GM21717 (cell line): ENCODE measurements around the gene PODXL.

Experiments used
- ATAC-seq: cut with Tn5 transposase; IDR thresholded peaks from one replicate; pipeline ENCODE4 v1.9.1; 2021; ENCODE audit warnings: mild to moderate bottlenecking, moderate library complexity; ENCODE audit not compliant: unreplicated experiment

PODXL gene

DNA sequence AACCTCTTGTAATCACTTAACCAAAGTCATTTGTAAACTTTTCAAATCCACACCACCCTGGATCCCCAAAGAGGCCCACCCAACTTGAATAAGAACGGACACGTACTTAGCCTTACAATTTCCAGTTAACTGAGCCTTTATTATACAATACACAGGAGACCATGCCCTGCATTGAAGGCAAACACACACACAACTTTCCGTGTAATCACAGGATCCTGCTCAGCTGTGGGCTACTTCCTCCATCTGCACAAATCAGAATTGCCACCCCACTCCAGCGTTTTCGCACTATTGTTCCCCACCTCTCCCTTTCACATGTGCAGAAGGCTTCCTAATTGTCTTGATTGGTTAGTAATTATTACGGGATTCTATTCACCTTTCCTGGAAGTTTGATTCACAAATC lies 12.1 kb upstream of the PODXL start:
- no peak for ATAC-seq

DNA sequence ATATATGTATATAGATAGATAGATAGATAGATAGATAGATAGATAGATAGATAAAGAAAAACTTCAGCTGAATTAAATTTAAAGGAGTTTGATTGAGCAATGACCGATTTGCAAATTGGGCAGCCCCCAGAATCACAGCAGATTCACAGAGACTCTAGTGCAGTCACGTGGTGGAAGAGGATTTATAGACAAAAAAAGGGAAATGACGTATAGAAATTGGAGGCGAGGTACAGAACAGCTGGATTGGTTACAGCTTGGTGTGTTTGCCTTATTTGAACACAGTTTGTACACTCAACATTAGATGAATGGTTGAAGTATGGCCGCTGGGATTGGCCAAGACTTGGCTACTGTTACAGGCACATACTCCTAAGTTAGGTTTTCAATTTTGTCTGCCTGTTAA lies 8.2 kb upstream of the PODXL start:
- no peak for ATAC-seq

DNA sequence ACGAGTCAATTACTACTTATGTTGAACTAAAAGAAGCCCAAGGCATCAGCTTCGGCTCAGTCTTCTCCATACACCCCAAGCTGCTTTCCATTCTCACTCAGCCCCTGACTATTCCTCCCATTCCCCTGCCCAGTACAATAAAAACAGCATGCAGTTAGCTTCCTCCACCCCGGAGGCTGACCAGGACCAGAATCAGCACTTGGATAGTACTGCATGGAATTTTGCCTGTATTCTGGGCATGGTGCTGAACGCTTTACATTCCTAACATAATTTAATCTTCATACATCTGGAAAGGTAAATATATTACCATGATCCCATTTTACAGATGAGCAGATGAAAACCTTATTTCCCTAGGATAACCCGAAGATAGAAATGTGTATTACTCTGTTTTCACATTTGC lies 7.5 kb upstream of the PODXL start:
- ATAC-seq = no peak

DNA sequence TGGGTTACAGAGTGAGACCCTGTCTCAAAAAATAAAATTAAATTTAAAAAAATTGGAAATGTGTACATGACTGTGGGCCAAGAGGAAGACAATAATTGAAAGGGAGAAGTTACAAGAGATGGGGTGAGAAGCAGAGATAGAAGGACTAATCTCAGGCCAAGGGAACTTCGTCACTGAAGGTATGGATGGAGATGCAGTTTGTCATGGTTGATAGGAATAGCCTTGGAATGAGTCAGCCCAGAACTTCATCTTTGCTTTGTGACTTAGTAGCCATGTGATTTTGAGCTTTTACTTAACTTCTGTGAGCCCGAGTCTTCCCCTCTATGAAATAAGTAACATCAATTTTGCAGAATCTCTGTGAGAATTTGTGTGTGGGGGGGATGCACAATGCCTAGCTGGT lies 6.5 kb upstream of the PODXL start:
- ATAC-seq = no peak

GRCh38 chr7:131560061-131560460 lies 3.6 kb upstream of the PODXL start:
- no peak for ATAC-seq

DNA sequence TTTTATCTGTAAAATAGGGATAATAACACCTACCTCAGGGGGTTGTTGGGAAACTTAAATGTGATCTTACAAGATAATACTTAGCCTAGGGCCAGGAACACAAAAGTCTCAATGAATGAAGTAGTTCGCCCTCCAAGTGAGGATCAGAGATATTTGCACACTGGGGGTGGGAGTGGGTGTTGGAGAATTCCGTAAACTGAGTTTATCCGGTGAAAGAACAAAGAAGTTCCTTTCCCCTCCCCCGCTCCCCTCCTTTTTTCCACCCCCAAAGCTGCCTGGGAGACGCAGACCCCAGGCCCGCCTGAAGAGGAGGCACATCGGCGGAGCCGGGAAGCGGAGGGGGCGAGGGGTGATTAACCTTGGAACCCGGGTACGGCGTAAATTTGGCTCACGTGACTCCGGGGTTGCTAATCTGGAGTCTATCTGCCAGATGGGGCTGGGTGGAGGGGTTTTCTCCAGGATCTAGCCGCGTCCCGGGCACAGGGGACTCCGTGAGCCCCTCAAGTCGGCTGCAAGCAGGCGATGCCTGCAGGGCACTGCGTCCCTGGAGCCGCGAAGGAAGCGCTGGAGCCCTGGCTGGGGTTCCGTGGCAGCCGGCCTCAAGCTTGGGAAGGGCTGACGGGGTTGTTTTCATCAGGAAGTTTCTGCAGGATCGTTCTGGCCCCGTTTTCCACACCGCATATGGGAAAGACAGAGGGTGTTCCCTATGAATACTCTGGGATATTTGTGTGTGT lies 1.4 kb upstream of the PODXL start:
- ATAC-seq = no peak

DNA sequence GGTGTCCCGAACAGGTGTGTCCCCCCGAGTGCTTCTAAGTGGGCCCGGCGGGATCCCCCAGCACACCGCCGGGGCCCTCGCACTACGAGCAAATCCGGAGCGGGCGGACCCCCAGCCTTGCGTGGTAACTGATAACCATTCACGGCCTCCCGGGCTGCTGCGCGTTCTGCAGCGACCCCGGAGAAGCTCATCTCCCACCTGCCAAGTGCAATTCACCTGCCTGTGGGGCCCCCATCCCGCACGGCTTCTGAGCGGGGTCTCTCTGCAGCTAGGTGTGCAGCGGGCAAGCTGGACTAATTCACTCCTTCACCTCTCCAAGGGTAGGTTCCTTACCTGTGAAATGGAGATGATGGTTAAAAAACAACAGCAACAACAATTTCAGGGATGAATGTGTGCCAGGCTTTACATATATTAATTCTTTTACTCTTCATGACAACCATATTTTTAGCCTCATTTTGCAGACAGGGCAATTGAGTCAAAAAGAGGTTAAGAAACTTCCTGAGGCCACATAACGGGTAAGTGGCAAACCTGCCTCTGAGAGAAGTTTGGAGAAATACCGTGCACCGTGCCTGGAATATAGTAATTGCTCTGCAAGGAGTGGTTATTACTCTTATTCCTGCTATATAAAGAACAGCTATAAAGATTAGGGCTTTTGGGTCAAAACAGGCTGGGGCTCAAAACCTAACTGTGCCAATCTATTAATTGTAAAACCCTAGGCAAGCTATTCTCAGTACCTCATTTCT lies 652 bp upstream of the PODXL start:
- no peak for ATAC-seq

- ATAC-seq = no peak
Measured at GRCh38 chr7:131555552-131556052, 826 bp downstream of the PODXL start.

GRCh38 chr7:131554880-131555516 lies 1.4 kb downstream of the PODXL start:
- no peak for ATAC-seq

DNA sequence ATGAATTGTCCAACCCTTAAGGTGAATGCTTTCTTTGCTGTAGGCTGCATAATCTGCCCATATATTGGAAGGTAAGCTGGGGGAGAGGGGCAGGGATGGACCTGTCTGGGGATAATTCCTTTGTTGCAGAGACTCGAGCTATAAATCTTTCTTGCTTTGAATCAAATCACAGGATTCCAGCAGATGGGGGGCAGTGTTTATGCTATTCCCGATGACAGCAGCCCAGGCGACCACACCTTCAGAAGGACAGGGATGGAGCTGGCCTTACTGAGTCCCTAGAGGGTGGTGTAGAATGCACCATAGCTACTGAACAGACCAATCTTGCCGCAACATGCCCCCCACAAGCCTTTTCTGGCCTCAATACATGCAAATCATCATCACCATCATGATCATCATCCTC lies 2.5 kb downstream of the PODXL start:
- no peak for ATAC-seq

GRCh38 chr7:131552053-131552452 lies 4.4 kb downstream of the PODXL start:
- ATAC-seq = no peak

DNA sequence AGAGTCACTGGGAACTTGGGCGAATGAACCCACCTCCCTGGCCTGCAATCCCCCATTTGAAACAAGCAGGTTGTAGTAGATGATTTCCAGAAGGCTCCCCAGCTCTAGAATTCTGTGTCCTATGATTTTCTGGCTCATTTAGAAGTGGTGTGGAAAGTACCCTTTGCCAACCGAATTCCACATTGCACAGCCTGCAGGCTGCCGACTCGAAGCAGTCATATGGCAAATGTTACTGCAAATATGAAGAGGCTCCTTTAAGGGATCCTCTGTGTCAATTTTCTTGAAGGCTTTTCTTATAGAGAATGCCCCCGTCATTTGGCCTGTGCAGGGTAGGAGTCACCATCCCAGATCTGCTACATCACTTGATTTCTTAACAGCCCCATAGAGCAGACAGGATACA lies 5.6 kb downstream of the PODXL start:
- no peak for ATAC-seq

DNA sequence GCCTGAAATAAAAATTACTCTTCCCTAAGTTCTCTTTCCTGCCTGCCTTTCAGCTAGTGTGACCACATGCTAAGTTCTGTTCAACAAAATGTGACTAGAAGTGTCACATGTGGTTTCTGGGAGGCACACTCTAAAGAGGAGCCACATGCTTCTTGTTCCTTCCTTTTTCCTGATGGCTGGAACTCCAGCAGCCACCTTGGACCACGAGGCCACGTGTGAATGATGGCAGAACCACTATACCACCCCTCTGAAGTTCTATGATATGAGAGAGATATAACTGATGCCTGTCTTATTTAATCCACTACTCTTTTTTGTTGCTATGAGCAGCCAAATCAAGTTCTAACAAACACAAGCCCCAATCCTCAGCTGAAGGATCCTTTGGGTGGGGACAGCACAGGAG lies 8.1 kb downstream of the PODXL start:
- ATAC-seq = no peak

DNA sequence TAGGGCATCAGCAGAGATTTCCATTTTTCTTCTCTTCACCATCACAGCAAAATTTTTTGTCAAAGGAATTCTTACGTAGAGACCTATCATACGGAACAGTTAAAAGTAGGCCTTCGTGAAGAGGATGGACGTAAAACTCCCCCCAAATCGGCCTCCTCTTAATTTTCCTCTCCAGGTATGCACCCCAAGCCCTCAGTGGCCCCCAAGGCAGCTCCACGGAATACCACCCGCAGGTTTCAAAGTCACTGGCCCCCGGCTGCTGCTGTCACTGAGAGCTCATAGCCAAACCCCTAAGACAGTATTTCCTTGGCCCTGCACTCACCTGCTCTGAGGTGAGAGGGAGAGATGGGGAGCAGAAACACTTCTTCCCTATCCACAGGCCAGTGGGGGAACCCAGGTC lies 8.8 kb downstream of the PODXL start:
- no peak for ATAC-seq

DNA sequence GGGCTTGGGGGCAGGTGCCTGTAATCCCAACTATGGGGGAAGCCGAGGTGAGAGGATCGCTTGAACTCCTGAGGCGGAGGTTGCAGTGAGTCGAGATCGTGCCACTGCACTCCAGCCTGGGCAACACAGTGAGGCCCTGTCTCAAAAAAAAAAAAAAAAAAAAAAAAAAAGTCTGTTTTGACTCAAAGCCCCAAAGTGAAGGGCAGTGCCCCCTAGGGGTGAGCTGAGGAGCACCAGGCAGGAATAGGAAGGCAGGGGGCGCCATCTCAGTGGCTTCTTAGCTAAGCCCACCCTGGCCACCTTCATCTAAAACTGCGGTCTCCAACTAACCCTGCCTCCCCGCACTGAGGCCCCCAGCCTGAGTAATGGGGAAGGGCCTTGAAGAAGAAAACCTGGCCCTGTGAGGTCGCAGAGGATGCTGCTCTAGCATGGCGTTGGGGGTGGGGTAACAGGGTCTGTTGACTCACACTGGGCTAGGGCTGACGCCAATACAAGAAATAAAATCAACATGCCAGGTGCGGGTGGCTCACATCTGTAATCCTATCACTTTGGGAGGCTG lies 9.8 kb downstream of the PODXL start:
- ATAC-seq = no peak

GRCh38 chr7:131546126-131546525 lies 10.3 kb downstream of the PODXL start:
- no peak for ATAC-seq

DNA sequence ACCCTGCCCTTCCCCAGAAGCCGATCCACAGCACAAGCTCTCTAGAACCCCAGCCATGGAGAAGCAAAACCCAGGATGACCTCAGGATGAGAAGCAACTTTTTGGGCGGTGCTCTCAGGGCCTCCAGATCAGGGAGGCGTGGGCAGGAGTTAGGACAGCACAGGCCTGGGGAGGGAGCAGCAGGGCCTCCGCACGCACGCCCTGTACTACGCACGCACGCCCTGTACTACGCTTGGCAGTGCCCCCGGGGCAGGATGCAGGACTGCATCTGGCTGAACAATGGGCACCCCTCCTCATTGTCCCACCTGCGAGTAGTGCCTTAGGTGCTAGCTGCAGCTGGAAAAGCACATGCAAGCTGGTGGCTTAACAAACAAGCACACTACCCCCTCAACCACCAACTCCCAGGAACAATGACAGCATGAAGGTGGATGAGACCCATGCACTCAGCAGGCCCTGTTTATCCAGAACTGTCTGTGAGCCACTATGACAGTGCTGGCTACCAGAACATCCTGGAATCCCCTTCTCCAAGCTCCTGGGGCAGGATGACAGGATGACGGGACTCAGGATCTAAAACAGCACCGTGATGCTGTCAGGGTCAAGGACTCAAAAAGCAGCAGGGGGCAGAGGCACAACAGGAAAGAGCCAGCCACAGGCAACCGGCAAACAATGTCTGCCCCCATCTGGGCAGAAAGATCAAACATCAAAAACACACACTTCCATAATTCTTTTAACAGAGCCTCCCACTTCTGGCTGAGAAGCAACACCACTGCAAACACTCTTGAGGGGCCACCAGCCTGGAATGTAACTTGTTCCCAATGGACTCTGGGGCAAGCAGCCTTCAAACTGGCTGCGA lies 11.8 kb downstream of the PODXL start:
- ATAC-seq = no peak

- no peak for ATAC-seq
Measured at GRCh38 chr7:131544021-131544420, 12.4 kb downstream of the PODXL start.

DNA sequence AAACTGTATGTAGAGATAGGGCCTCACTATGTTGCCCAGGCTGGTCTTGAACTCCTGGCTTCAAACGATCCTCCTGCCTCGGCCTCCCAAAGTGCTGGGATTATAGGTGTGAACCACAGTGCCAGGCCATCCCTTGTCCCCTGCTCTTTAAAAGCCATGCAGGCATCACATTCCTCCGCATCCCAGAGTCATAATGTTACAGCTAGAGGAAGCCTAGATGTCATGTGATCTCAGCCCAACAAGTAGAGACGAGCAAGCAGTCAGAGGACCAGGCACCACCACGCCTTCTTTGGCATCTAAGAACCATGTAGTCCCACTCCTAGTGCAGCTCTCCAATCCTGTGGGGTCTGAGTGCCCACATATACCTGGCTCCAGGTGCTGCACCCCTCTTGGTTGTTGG lies 13.1 kb downstream of the PODXL start:
- no peak for ATAC-seq

GRCh38 chr7:131540491-131541162 lies 15.8 kb downstream of the PODXL start:
- no peak for ATAC-seq
